Kidney glomerular epithelial cell (primary cell): ENCODE results near the gene ZDHHC7.
A peak's percentile ranks its signal among the peaks of the same experiment; 100 is the strongest.
"Not testable (repeated sequence)": the region's sequence is repeated elsewhere in the genome, so short reads cannot be mapped to it uniquely, and the experiment has no call there.

Source experiments
- DNase-seq: peaks from one replicate; lab custom pipeline; 2025; lab: John Stamatoyannopoulos, UW

ZDHHC7 gene

GRCh38 chr16:85042606-85043005, 31.3 kb upstream of the ZDHHC7 start:
- no peak for DNase-seq

- no peak for DNase-seq
Observed at GRCh38 chr16:85042167-85042526, 30.8 kb upstream of the ZDHHC7 start.

GRCh38 chr16:85041219-85042166, 30.2 kb upstream of the ZDHHC7 start:
- no peak for DNase-seq

DNA sequence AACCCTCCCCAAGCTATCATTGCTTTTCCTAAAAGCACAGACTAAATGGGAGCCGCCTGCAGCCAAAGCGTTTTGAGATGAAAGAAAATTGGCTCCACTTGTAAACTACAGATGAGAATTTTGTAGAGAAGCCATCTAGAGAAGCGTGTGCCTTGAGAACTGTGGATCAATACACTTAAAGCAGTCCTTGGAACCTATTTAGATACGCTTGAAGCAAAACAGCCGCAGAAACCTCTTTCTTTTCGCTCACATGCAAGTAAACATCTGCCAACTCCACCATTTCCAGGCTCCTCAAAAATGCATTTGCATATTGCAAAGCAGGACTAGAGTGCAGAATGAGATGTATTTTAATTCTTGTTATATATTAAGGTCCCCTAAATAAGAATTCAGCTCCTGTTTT, 29.4 kb upstream of the ZDHHC7 start:
- DNase-seq = no peak

DNA sequence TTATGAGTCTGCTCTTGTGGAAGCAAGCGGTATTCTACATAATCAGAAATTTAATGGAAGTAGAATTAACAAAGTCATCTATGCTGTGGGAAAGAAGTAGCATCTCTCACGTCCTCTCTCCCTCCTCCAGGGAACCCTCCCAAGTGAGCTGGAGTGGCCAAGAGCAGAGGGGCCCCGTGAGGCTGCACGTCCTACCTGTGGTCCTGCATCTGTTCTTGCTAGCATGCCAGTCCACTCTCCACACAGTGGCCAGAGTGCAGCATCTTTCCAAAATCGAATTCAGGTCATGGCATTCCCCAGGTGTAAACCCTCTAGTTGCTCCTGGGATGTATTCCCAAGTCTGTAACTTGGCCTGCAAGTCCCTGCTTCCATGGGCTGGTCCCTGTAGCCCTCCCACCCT, 26.4 kb upstream of the ZDHHC7 start:
- no peak for DNase-seq

GRCh38 chr16:85037050-85037410, 25.7 kb upstream of the ZDHHC7 start:
- peak; percentile 6 for DNase-seq

DNA sequence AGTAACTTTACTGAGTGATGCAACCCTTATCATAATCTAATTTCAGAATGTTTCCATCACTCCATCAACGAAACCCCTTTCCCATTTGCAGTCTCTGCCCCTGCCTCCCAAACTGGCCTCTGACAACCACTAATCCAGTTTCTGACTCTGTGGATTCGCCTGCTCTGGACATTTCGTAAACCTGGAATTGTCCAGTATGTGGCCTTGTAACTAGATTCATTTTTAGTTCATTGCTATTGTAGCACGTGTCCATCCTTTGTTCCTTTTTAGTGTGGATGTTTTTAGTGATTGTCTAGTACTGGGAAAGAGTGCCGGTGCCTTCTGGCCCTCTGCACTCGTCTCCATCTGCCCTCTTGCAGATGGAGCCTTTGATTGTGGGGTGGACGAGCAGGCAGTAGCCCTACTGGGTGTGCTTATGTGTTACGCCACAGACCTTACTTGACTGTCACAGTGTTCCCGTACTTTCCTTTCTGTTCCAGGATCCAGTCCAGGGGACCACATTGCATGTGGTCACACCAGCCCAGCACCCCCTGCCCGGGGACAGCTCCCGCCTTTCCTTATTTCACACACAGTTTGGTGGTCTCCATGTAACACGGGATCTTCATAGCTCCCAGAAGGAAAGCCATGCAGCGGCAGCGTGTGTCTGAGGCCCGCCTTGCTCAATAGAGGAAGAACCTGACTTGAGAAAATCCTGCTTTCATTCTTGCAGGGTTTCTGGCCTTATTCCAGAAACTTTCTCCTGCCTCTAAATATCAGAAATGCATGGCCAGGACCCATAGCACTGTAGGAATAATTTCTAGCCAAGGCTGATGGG, 25.1 kb upstream of the ZDHHC7 start:
- DNase-seq = no peak

GRCh38 chr16:85034591-85035433, 23.5 kb upstream of the ZDHHC7 start:
- DNase-seq = no peak

DNA sequence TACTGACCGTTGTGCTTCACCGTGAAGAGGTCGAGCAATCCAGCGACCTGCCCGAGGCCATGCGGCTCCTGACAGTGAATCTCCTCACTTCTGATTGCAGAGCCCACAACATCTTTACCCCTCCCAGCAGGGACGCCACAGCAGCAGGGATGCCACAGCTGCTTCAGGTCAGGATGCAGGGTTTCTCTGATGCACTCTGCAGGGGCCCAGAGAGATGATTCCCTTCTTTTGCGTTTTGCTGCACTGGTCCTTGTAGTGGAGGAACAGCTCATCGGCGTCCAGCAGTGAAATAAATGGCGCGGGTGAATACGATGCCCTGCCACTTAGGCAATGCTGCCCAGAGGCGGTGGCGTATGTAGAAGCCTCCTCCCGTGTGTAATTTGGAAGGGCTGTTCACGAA, 21.8 kb upstream of the ZDHHC7 start:
- no peak for DNase-seq

DNA sequence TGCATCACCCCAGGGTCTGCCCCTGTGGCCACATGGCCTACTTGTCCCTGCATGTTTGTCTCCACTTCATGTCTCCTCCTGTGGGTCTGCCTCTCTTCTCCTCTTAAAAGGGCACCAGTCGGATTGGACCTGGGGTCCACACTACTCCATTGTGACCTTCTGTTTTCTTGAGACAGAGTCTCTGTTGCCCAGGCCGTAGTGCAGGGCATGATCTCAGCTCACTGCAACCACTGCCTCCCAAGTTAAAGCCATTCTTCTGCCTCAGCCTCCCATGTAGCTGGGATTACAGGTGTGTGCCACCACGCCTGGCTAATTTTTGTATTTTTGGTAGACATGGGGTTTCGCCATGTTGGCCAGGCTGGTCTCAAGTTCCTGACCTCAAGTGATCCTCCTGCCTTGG, 20.9 kb upstream of the ZDHHC7 start:
- DNase-seq = not testable (repeated sequence)

GRCh38 chr16:85031451-85031850, 20.1 kb upstream of the ZDHHC7 start:
- no peak for DNase-seq

- no peak for DNase-seq
Observed at GRCh38 chr16:85029981-85030401, 18.7 kb upstream of the ZDHHC7 start.

DNA sequence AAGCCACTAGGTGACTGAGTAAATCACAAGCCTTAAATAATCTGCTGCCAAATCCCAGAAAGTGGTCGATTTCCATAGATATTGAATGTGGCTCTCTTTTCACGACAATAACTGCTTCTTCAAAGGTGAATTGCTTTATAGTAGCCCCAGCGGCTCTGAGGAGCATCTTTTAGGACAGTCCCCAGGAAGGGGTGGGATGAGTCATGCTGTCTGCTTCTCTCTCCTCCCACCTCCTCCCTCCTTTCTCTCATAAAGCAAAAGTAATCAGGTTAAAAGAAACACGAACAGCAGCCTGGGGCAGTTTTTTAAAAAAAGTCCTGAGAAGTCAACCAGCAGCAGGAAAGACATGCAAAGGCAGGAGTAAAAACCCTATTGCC, 18.1 kb upstream of the ZDHHC7 start:
- DNase-seq = peak; percentile 41

DNA sequence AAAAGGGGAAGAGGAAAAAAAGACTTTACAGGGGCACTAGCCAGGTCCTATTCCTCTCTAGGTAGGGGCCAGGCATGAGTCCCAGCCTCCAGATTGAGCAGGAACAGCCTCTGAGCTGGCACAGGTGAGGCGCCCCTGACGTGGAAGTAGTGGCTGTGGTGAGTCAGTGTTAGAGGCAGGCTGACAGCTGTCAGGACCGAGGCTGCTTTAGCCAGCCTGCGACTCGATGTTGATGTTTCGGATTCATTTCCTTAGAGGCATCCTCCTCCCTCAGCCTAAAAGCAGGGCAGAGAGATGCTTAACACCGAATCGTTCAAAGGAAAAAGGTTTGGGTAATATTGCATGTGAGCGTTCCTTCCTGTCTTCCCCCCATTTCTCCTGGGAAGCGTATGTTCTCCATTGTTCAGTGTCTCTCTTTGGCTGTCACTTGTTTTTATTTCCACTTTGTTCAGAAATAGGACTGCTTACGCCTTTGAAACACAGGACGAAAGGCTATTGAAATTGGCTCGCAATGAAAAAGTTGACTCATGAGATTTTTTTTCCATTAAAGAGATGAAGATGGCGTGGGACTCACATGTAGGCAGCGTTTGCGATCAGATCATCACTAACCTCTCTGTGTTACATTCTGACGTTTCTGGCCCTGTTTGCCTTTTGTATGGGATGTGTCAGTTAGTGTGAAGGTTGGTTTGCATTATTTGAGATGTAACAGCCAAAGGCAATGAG, 17.5 kb upstream of the ZDHHC7 start:
- peak; percentile 28 for DNase-seq

- DNase-seq = no peak
Observed at GRCh38 chr16:85027958-85028684, 16.8 kb upstream of the ZDHHC7 start.

GRCh38 chr16:85027349-85027957, 16.1 kb upstream of the ZDHHC7 start, which contains the start of gene KIAA0513:
TSS of gene KIAA0513 (plus strand) at chr16:85027795. CDS start at chr16:85067072, 39,277 bp downstream.
- DNase-seq = peak; percentile 84

DNA sequence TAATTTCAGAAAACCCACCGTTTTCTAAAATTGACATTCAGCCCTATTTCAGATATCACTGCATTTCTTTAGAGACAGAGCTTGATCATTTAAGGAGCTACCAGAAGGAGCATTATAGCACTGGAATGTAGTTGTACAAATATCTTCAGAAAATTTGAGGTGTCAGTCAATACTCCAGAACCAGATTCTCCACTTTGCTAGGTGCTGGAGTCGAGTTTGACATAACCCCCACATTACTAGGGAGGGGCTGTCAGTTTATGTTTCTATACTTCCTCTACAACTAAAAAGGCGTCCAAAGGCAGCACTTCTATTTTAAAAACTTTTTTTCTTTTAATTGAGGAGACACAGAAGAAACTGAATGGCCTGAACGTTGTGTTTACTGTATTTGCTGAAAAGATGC, 15.4 kb upstream of the ZDHHC7 start:
- DNase-seq = no peak

DNA sequence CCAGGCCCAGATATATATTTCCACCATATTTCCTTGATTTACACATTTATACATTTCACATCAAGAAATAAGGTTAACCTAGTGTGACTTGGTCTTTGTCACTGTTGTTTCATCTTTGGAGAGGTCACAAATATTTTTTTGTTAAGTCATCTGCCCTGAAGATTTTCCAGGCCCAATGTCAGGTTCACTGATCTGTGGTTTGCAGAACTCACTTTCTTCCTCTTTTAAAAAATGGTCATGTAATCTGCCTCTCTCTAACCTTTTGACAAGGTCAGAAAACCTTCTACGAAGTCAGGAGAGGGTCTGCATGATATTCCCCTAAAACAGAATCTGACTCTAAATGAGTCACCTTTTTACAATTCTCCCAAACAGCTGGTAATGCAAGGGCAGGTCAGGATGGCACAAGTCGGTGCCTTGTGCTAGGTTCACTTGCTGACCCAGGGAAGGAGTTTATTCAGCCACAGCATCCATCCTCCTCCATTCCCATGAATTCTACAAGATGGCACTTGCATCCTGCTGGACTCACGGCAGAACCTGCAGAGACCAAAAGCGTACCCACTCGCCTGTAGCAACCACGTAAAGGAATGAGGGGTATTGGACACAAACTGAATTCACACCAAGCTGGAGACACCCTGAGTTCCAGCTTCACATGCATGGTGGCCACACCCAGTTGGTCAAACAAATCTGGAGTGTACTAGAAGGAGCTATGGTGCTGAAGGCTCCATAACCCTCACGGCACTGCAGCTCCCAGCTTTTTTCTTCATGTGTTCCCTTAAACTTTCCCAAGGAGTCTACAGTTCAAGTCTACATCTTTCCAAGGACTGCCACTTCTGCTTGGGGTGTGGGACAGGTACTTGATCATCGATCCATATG, 14.7 kb upstream of the ZDHHC7 start:
- no peak for DNase-seq

DNA sequence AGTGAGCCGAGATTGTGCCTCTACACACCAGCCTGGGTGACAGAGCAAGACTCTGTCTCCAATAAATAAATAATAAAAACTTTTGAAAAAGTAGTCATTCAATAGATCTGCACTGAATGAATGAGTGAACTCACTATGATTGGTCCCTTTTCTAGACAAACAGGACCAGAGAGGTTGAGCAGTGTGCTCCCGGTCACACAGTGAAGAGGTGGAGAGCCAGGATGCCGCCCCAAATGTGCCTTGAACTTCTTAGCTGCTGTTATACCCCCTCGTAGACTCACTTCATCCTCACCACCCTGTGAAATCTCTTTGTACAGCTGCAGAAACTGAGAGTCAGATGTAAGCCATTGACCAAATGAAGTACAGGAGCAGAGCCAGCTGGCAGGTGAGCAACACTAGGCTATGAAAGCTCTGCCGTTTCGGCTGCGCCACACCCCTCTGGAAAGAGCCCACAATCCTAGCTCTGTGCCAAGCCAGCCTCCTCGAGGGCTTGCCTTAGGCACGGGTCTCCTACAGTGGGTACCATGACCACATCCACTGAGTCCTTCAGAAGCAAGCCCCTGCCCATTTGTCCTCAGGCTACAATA, 8.4 kb upstream of the ZDHHC7 start:
- DNase-seq = no peak
